ENCODE data around the gene CHSY3.

- TF ChIP-seq CTCF (IDR thresholded peaks at IDR 0.05), result no peak
- no peak for TF ChIP-seq ZFX (IDR thresholded peaks at IDR 0.05; ENCODE audit: borderline replicate concordance)
Measured at GRCh38 chr5:130063603-130064002, 159.3 kb downstream of the CHSY3 start.

Data from 22Rv1 (cell line).